SK-N-MC (cell line): ENCODE measurements around the gene MYO19.

Source experiments
- EZH2 ChIP-seq: fragments of 200-600 bp; sonication (generic); IDR thresholded peaks from one replicate; pipeline ENCODE4 v1.6.1; 2017; ENCODE audit warnings: antibody characterized with exemption
- FOXP2 ChIP-seq: optimal IDR thresholded peaks from 2 replicates; pipeline ENCODE3; 2011; ENCODE audit warnings: mild to moderate bottlenecking, moderate library complexity; ENCODE audit not compliant: insufficient read depth; ENCODE audit errors: extremely low read length, control extremely low read depth
- POLR2AphosphoS5 ChIP-seq: IDR thresholded peaks from 2 replicates; pipeline ENCODE4 v1.6.1; 2012; ENCODE audit warnings: mild to moderate bottlenecking, low read depth, low read length, borderline replicate concordance

- TF ChIP-seq POLR2AphosphoS5: no peak
- no peak for TF ChIP-seq EZH2
- TF ChIP-seq FOXP2: no peak
Observed at GRCh38 chr17:36459601-36460000, 75.1 kb downstream of the MYO19 start.
